ENCODE measurements around the gene ACOT12.

Gene ACOT12

DNA sequence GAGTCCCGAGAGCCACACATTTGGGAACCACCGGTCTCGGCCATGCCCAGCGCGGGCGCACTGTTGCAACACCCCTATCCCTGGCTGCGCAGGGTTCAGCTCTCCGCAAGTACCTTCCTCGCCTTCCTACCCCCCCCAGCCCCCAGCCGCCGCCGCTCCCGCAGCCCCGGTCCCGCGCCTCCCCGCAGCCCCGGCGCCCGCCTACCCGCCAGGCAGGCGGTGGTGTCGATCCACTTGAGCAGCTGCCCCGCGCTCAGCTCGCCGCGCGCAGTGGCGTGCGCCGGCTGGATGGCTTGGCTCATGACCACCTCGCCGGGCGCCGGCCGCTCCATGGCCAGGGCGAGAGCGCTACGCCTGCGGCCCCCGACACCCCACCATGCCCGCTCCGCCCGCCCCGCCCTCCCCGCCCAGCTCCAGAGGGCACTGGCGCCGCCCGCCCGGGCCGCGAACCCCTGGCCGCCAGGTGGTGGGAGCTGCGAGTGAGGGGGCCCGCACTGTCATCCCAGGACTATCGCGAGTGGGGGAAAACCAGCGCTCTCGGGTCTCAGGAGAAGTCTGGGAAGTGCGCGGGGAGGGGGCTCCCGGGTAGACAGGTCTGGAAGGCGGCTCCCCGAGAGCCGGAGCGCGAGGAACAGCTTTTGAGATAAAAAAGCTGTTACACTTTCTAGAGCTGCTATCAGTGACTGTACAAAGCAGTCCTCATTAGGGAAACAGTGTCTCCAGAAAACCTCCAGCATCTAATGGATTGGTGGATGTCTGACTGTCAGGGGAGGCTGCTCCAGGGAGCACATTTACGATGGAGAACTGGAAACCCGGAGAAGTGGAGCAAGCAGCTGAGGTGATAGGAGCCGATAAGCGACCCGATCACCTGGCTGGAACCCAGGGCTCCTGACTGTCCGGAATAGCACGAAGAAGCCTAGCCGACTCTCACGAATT, at the start of gene ACOT12:
Gene ACOT12 (minus strand): TSS at position 352 of the 936 bp plus-strand sequence. CDS start 20 bp downstream, at position 332.
- Histone ChIP-seq H3K9me3 (ENCODE audit: control insufficient read depth, low read length) (no peaks in the 10 kb centered on the region), H3K9ac (ENCODE audit: low read length) (no peak within 1 kb of the TSS), H3K36me3 (ENCODE audit: control insufficient read depth, insufficient read depth, low read length) (no peaks in the 10 kb centered on the region), H3K27me3 (ENCODE audit: control insufficient read depth, insufficient read depth, low read length) (peaks cover 17% of the 10 kb centered on the region), H3K4me3 (ENCODE audit: low read length) (no peak within 1 kb of the TSS), H3K4me1 (ENCODE audit: control insufficient read depth, insufficient read depth, low read length) (peaks cover 3% of the 10 kb centered on the region)

DNA sequence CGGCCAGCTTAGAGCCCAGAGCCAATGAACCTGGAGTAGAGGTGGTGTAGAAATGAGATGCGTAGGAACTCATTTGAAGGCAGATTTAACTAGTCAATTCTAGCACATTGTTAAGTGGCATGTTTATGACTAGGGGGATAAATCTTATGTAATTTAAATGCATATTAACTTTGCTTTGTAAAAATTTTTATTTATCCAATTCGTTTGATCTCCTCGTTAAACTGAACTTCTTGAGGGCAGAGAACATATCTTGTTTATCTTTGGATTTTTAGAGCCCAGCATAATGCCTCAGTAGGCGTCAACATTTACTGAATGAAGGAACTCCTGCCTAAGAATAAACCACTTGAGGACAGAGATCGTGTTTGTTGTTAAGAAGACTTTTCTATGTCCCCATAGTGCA, 41.1 kb upstream of the ACOT12 start:
- Histone ChIP-seq H3K36me3 (ENCODE audit: control insufficient read depth, insufficient read depth, low read length) (no peaks in the 10 kb centered on the region), H3K4me3 (ENCODE audit: low read length) (no peak overlapping the region), H3K4me1 (ENCODE audit: control insufficient read depth, insufficient read depth, low read length) (no peaks in the 10 kb centered on the region)

DNA sequence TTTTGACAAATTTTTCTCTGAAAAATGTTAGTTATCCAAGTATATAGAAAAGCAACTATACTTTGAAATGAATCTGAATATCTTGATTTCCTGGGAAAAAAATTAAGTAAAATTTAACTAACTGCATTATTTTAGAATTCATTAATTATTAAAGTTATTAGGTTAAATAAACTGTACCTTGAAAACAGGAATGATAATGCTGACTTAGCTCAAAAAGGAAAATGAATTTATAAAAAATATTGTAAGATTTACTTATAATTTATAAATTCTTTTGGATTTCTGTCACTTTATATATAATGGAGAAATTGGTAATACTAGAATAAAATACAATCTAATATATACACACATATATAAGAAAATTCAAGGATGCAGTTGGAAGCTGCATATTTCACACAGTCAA, 36.1 kb upstream of the ACOT12 start:
- no peaks in the 10 kb centered on the region for H3K27me3 ChIP-seq (ENCODE audit: control insufficient read depth, insufficient read depth, low read length)
- no peaks in the 10 kb centered on the region for H3K9me3 ChIP-seq (ENCODE audit: control insufficient read depth, low read length)
- H3K36me3 ChIP-seq (ENCODE audit: control insufficient read depth, insufficient read depth, low read length), result no peaks in the 10 kb centered on the region
- no peak overlapping the region for H3K4me3 ChIP-seq (ENCODE audit: low read length)
- no peak overlapping the region for H3K9ac ChIP-seq (ENCODE audit: low read length)
- H3K4me1 ChIP-seq (ENCODE audit: control insufficient read depth, insufficient read depth, low read length), result no peaks in the 10 kb centered on the region

More for the DNA sequence above, 41.1 kb upstream of the ACOT12 start:
- H3K27me3 ChIP-seq (ENCODE audit: control insufficient read depth, insufficient read depth, low read length), result no peaks in the 10 kb centered on the region
- no peaks in the 10 kb centered on the region for H3K9me3 ChIP-seq (ENCODE audit: control insufficient read depth, low read length)
- H3K9ac ChIP-seq (ENCODE audit: low read length), result no peak overlapping the region

DNA sequence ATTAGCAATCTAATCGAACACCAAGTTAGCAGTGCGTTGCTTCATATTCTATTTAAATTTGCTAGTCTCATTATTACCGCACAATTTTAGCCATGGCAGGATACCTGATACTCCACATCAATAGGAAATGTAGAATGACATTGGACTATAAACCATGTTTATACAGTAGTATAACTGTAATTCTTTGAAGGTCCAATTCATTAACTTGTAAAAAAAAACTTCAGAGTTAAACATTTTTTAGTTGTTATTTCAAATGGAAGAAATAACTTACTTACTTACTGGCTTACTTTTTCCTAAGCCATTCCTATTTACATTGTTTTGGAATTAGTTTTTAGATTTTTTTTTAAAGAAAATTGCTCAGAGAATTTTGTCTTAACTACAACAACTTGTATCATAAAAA, 35.4 kb upstream of the ACOT12 start:
- H3K4me1 ChIP-seq (ENCODE audit: control insufficient read depth, insufficient read depth, low read length), result no peaks in the 10 kb centered on the region
- no peaks in the 10 kb centered on the region for H3K27me3 ChIP-seq (ENCODE audit: control insufficient read depth, insufficient read depth, low read length)
- H3K4me3 ChIP-seq (ENCODE audit: low read length), result no peak overlapping the region
- H3K36me3 ChIP-seq (ENCODE audit: control insufficient read depth, insufficient read depth, low read length), result no peaks in the 10 kb centered on the region
- no peak overlapping the region for H3K9ac ChIP-seq (ENCODE audit: low read length)
- no peaks in the 10 kb centered on the region for H3K9me3 ChIP-seq (ENCODE audit: control insufficient read depth, low read length)

DNA sequence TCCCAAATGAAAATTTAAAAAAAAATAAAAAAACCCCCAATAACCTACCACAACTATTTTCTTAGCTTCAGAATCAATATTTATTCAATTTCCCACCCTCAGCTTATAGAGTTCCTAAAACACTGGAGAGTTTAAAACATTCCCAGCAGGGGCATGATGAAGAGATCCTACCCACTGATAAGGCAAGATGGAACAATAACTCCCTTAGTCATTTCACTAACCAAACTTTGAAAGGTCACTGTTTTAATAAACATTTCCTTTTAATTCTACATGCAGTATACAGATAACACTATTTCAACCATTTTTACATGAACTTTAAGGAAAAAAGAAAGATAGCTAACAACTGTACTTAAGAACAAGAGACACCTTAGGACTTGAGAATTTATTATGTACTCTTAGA, 34.9 kb upstream of the ACOT12 start:
- no peaks in the 10 kb centered on the region for H3K27me3 ChIP-seq (ENCODE audit: control insufficient read depth, insufficient read depth, low read length)
- no peak overlapping the region for H3K4me3 ChIP-seq (ENCODE audit: low read length)
- H3K4me1 ChIP-seq (ENCODE audit: control insufficient read depth, insufficient read depth, low read length), result no peaks in the 10 kb centered on the region
- H3K36me3 ChIP-seq (ENCODE audit: control insufficient read depth, insufficient read depth, low read length), result no peaks in the 10 kb centered on the region
- no peaks in the 10 kb centered on the region for H3K9me3 ChIP-seq (ENCODE audit: control insufficient read depth, low read length)
- H3K9ac ChIP-seq (ENCODE audit: low read length), result no peak overlapping the region

DNA sequence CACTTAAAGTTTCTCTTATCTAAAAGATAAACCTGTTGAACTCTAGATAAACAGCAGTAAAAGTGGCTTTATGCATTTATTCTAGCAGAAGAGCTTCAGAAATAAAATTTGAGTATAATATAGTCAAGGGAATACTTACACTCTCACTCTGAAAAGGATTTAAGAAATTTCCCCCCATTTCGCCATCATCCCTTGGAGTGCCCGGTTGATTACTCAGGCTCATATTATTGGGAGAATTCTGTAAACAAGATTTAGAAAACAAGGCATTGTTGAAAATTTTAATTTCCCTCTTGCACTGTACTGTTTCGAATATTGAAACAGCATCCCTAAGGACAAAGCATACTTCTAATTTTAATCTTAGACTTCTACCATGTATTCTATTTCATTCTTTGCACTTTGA, 34.5 kb upstream of the ACOT12 start:
- H3K36me3 ChIP-seq (ENCODE audit: control insufficient read depth, insufficient read depth, low read length), result no peaks in the 10 kb centered on the region
- H3K27me3 ChIP-seq (ENCODE audit: control insufficient read depth, insufficient read depth, low read length), result no peaks in the 10 kb centered on the region

DNA sequence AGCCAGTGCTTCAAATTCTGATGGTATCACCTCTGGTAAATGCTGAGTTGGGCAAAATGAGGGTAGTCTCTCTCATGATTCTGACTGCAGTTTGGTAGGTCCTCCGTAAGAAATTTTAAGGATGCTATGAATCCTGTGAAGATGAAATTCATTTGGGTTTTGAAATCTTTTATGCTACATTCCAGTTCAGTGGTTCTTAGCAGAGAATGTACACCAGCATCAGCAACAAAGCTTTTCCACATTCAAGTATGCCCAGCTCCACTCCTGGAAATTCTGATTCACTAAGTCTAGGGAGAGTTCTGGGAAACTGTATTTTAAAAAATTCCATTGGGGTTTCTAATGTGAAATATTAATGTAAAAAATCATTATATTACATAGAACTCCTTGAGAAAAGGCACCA, 33.6 kb upstream of the ACOT12 start:
- Histone ChIP-seq H3K36me3 (ENCODE audit: control insufficient read depth, insufficient read depth, low read length) (no peaks in the 10 kb centered on the region), H3K9me3 (ENCODE audit: control insufficient read depth, low read length) (no peaks in the 10 kb centered on the region), H3K9ac (ENCODE audit: low read length) (no peak overlapping the region), H3K4me1 (ENCODE audit: control insufficient read depth, insufficient read depth, low read length) (no peaks in the 10 kb centered on the region), H3K4me3 (ENCODE audit: low read length) (no peak overlapping the region), H3K27me3 (ENCODE audit: control insufficient read depth, insufficient read depth, low read length) (no peaks in the 10 kb centered on the region)

More for the DNA sequence above, 34.5 kb upstream of the ACOT12 start:
- H3K9me3 ChIP-seq (ENCODE audit: control insufficient read depth, low read length), result no peaks in the 10 kb centered on the region
- no peaks in the 10 kb centered on the region for H3K4me1 ChIP-seq (ENCODE audit: control insufficient read depth, insufficient read depth, low read length)
- no peak overlapping the region for H3K9ac ChIP-seq (ENCODE audit: low read length)
- H3K4me3 ChIP-seq (ENCODE audit: low read length), result no peak overlapping the region

DNA sequence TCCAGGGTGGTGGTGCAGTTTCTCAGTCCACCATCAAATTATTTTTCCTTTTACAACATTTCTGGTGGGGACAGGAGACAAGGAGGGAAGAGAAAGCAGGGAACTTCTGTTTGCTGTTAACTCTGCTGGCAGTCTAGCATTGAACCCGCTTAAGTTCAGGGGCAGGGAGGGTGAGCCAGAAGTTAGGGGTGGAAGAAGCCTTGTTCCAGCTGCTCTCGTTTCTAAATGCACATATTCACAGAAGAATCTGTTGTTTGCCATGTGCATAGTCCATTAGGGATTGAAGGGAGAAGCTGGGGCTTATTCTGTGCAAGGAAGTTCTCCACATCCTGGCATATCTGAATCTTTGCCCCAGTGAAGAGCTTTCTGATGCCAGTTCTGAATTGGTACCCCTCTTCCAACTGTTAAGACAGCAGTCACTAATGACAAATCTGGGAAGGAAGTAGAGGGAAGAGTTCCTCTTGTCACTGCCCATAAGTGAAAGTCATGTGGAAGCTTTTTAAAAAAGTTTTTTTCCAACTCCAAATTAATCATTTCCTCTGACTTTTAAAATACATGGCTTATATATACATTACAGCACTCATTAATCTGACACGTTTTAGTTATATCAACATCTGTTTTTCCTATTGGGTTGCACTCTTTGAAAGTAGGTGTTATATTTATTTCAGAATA, 32.6 kb upstream of the ACOT12 start:
- Histone ChIP-seq H3K27me3 (ENCODE audit: control insufficient read depth, insufficient read depth, low read length) (no peaks in the 10 kb centered on the region), H3K36me3 (ENCODE audit: control insufficient read depth, insufficient read depth, low read length) (no peaks in the 10 kb centered on the region), H3K4me1 (ENCODE audit: control insufficient read depth, insufficient read depth, low read length) (no peaks in the 10 kb centered on the region), H3K9ac (ENCODE audit: low read length) (no peak overlapping the region), H3K9me3 (ENCODE audit: control insufficient read depth, low read length) (no peaks in the 10 kb centered on the region), H3K4me3 (ENCODE audit: low read length) (no peak overlapping the region)

DNA sequence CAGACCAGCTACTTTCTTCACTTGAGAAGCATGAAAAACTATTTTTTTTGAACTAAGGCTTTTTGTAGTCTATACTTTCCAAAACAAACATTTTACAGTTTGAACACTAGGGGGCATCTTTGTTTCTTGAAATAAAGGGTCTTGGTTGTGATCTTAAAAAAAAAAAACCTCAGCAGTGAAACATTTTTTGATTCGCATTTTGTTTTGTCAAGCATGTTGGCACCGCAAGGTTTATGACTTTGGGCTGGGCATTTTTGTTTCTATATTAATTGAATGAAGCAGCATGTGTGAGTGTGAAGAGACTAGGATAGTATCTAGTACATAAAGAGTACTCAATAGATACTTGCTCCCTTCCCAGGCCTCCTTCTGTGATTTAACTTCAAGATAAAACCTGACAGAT, 31.6 kb upstream of the ACOT12 start:
- Histone ChIP-seq H3K9me3 (ENCODE audit: control insufficient read depth, low read length) (no peaks in the 10 kb centered on the region), H3K36me3 (ENCODE audit: control insufficient read depth, insufficient read depth, low read length) (no peaks in the 10 kb centered on the region), H3K4me1 (ENCODE audit: control insufficient read depth, insufficient read depth, low read length) (no peaks in the 10 kb centered on the region), H3K4me3 (ENCODE audit: low read length) (no peak overlapping the region), H3K27me3 (ENCODE audit: control insufficient read depth, insufficient read depth, low read length) (no peaks in the 10 kb centered on the region), H3K9ac (ENCODE audit: low read length) (no peak overlapping the region)

DNA sequence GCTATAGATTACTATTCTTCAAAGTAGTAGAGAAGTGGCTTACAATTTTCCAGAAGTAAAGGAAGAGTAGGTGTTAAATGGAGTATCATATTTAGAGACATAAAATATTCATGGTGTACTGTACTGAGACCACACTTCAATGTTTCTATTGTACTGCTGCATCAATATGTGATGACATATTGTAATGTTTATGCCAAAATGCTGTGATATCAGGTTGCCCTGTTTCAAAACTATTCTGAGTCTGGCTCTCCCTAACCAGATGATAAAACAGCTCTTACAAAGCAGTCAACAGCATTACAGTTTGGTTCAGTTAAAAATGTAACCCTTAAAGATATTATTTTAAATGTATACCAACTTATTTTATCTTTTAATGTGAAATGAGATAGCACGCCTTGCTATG, 30.8 kb upstream of the ACOT12 start:
- Histone ChIP-seq H3K4me1 (ENCODE audit: control insufficient read depth, insufficient read depth, low read length) (no peaks in the 10 kb centered on the region), H3K27me3 (ENCODE audit: control insufficient read depth, insufficient read depth, low read length) (no peaks in the 10 kb centered on the region), H3K4me3 (ENCODE audit: low read length) (no peak overlapping the region), H3K9ac (ENCODE audit: low read length) (no peak overlapping the region), H3K36me3 (ENCODE audit: control insufficient read depth, insufficient read depth, low read length) (no peaks in the 10 kb centered on the region), H3K9me3 (ENCODE audit: control insufficient read depth, low read length) (no peaks in the 10 kb centered on the region)

DNA sequence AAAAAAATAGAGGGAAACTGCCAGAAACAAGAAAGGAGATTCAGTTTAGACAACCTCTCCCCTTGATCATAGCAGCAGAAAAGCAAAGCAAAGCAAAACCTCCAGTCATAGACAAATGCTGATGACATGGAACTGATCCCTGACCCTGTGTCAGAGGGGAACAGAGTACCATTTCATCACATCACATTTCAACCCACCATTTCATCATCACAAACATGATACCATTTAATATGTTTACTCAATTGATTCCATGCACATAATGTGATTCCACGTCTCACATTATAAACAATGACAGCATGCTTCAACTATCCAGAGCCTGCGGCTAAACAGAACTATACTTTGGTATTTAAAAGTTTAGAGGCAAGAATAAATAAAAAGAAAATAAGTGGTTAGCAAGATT, 28.7 kb upstream of the ACOT12 start:
- H3K4me1 ChIP-seq (ENCODE audit: control insufficient read depth, insufficient read depth, low read length), result no peaks in the 10 kb centered on the region
- H3K9me3 ChIP-seq (ENCODE audit: control insufficient read depth, low read length), result no peaks in the 10 kb centered on the region
- no peaks in the 10 kb centered on the region for H3K27me3 ChIP-seq (ENCODE audit: control insufficient read depth, insufficient read depth, low read length)
- no peaks in the 10 kb centered on the region for H3K36me3 ChIP-seq (ENCODE audit: control insufficient read depth, insufficient read depth, low read length)
- no peak overlapping the region for H3K9ac ChIP-seq (ENCODE audit: low read length)
- H3K4me3 ChIP-seq (ENCODE audit: low read length), result no peak overlapping the region

DNA sequence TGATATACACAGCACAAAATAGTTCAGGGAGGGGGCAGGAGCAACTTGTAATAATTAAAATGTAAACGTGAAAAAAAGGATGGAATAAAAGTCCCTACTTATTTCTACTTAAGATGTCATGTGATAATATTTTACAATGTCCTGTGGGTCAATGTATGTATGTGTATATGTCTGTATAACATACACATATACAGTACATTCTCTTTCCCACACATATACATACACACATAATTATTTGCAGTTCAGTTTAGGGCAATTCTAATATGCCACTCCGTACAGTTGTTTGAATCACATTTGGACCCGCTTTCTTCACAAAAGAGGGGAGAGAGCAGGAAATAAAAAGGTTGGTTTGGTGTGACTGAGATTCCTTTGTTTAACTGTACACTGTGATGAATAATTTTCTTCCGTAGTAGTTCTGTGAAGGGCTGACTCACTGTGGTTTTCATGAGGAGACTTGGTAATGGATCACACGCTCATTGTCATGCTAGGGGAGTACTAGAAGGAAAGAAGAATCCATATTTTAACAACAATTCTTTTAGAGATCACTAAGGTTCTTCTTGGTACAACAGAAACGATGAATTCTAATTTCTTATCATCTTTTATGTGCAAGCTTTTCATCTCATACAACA, 26.2 kb upstream of the ACOT12 start:
- H3K9ac ChIP-seq (ENCODE audit: low read length), result no peak overlapping the region
- no peaks in the 10 kb centered on the region for H3K27me3 ChIP-seq (ENCODE audit: control insufficient read depth, insufficient read depth, low read length)
- H3K9me3 ChIP-seq (ENCODE audit: control insufficient read depth, low read length), result no peaks in the 10 kb centered on the region
- H3K4me3 ChIP-seq (ENCODE audit: low read length), result no peak overlapping the region
- no peaks in the 10 kb centered on the region for H3K4me1 ChIP-seq (ENCODE audit: control insufficient read depth, insufficient read depth, low read length)
- H3K36me3 ChIP-seq (ENCODE audit: control insufficient read depth, insufficient read depth, low read length), result no peaks in the 10 kb centered on the region
